HEK293 (cell line): ENCODE results near the gene ATP5ME.
"Not testable (repeated sequence)": the region's sequence is repeated elsewhere in the genome, so short reads cannot be mapped to it uniquely, and the experiment has no call there.

Experiments used
- CTCF ChIA-PET: fragments of 350-600 bp; formaldehyde crosslinking; extraction: SDS; loops from one replicate; lab custom pipeline; 2021; ENCODE audit warnings: antibody characterized with exemption; lab: Yijun Ruan, JAX
- POLR2A ChIA-PET: fragments of 300-600 bp; formaldehyde crosslinking; extraction: SDS; loops from one replicate; lab custom pipeline; 2020; ENCODE audit warnings: antibody characterized with exemption, inconsistent platforms; lab: Yijun Ruan, JAX
- H3K27ac ChIP-seq: fragments of 200-500 bp; sonication (Bioruptor generic); 2 replicates; pipeline ENCODE4 v1.5.1; 2014; ENCODE audit warnings: low read depth, low read length, control low read depth, inconsistent platforms; ENCODE audit errors: extremely low read depth
- H3K36me3 ChIP-seq, 2 experiments: fragments of 200-500 bp in 1 of 2; sonication (Bioruptor generic) in 1 of 2; 1 replicate in 1 of 2; 2 replicates in 1 of 2; pipeline ENCODE4 v1.5.1; 2014 to 2017; ENCODE audit warnings: inconsistent platforms in 2 of 2, low read length in 2 of 2; ENCODE audit not compliant: control insufficient read depth in 2 of 2, insufficient read depth in 1 of 2
- H3K4me1 ChIP-seq: fragments of 200-500 bp; sonication (Bioruptor generic); 2 replicates; pipeline ENCODE4 v1.5.1; 2014; ENCODE audit warnings: mild to moderate bottlenecking, low read length, inconsistent platforms; ENCODE audit not compliant: control insufficient read depth, insufficient read depth
- H3K4me3 ChIP-seq: 2 replicates; pipeline ENCODE4 v1.5.1; 2011; ENCODE audit warnings: low read depth, mild to moderate bottlenecking, control low read depth, low read length, moderate library complexity
- H3K9me3 ChIP-seq: fragments of 200-500 bp; sonication (Bioruptor generic); 2 replicates; pipeline ENCODE4 v1.5.1; 2014; ENCODE audit warnings: low read depth, low read length, inconsistent platforms; ENCODE audit not compliant: control insufficient read depth, insufficient read depth
- KLF16 ChIP-seq: fragments of 450-650 bp; formaldehyde crosslinking; IDR thresholded peaks from 2 replicates; pipeline ENCODE4 v1.5.1; 2017; ENCODE audit warnings: missing biosample characterization, missing genetic modification characterization
- MZF1 ChIP-seq: fragments of 450-650 bp; formaldehyde crosslinking; IDR thresholded peaks from 2 replicates; pipeline ENCODE4 v1.5.1; 2017; ENCODE audit warnings: missing biosample characterization, missing genetic modification characterization, borderline replicate concordance
- SALL2 ChIP-seq: fragments of 450-650 bp; formaldehyde crosslinking; IDR thresholded peaks from 2 replicates; pipeline ENCODE4 v1.5.0; 2017; ENCODE audit warnings: missing biosample characterization, mild to moderate bottlenecking, missing genetic modification characterization, borderline replicate concordance
- YY2 ChIP-seq: fragments of 450-650 bp; formaldehyde crosslinking; IDR thresholded peaks from 2 replicates; pipeline ENCODE4 v1.5.1; 2016; ENCODE audit warnings: missing biosample characterization, missing genetic modification characterization
- ZBTB1 ChIP-seq: fragments of 450-650 bp; formaldehyde crosslinking; IDR thresholded peaks from 2 replicates; pipeline ENCODE4 v1.5.1; 2016; ENCODE audit warnings: missing biosample characterization, missing genetic modification characterization
- ZBTB8A ChIP-seq: fragments of 450-650 bp; formaldehyde crosslinking; IDR thresholded peaks from 2 replicates; pipeline ENCODE4 v1.5.1; 2016; ENCODE audit warnings: missing biosample characterization, missing genetic modification characterization
- ZNF132 ChIP-seq: fragments of 450-650 bp; formaldehyde crosslinking; IDR thresholded peaks from 2 replicates; pipeline ENCODE4 v1.5.1; 2017; ENCODE audit warnings: missing biosample characterization, missing genetic modification characterization, borderline replicate concordance
- ZNF24 ChIP-seq: fragments of 450-650 bp; formaldehyde crosslinking; IDR thresholded peaks from 2 replicates; pipeline ENCODE4 v1.5.1; 2016; ENCODE audit warnings: missing biosample characterization, missing genetic modification characterization
- ZNF292 ChIP-seq: fragments of 450-650 bp; formaldehyde crosslinking; IDR thresholded peaks from 2 replicates; pipeline ENCODE4 v1.5.1; 2016; ENCODE audit warnings: low read depth, missing biosample characterization, missing genetic modification characterization, borderline replicate concordance
- ZNF341 ChIP-seq: fragments of 450-650 bp; formaldehyde crosslinking; IDR thresholded peaks from 2 replicates; pipeline ENCODE4; 2016; ENCODE audit warnings: low read depth, missing biosample characterization, missing genetic modification characterization
- ZNF555 ChIP-seq: fragments of 450-650 bp; formaldehyde crosslinking; conservative IDR thresholded peaks from 2 replicates; pipeline ENCODE4 v1.5.1; 2017; ENCODE audit warnings: missing biosample characterization, mild to moderate bottlenecking, missing genetic modification characterization, inconsistent platforms
- ZNF558 ChIP-seq: fragments of 450-650 bp; formaldehyde crosslinking; IDR thresholded peaks from 2 replicates; pipeline ENCODE4 v1.5.1; 2016; ENCODE audit warnings: missing biosample characterization, missing genetic modification characterization
- ZNF624 ChIP-seq: fragments of 450-650 bp; formaldehyde crosslinking; IDR thresholded peaks from 2 replicates; pipeline ENCODE4 v1.5.1; 2017; ENCODE audit warnings: missing biosample characterization, missing genetic modification characterization
- ZNF701 ChIP-seq: fragments of 450-650 bp; formaldehyde crosslinking; IDR thresholded peaks from 2 replicates; pipeline ENCODE4 v1.5.1; 2016; ENCODE audit warnings: missing biosample characterization, missing genetic modification characterization
- ZNF76 ChIP-seq: fragments of 450-650 bp; formaldehyde crosslinking; IDR thresholded peaks from 2 replicates; pipeline ENCODE4; 2016; ENCODE audit warnings: low read depth, missing biosample characterization, missing genetic modification characterization, borderline replicate concordance
- TF ChIP-seq, protein P1 (sequence below): fragments of 450-650 bp; formaldehyde crosslinking; IDR thresholded peaks from 2 replicates; pipeline ENCODE4; 2016; ENCODE audit warnings: missing biosample characterization, missing genetic modification characterization
- TF ChIP-seq, protein P2 (sequence below): fragments of 450-650 bp; formaldehyde crosslinking; IDR thresholded peaks from 2 replicates; pipeline ENCODE4 v1.5.1; 2016; ENCODE audit warnings: missing biosample characterization, missing genetic modification characterization
- TF ChIP-seq, protein P3 (sequence below): fragments of 450-650 bp; formaldehyde crosslinking; IDR thresholded peaks from 2 replicates; pipeline ENCODE4 v1.5.0; 2017; ENCODE audit warnings: missing biosample characterization, missing genetic modification characterization, borderline replicate concordance
- TF ChIP-seq, protein P4 (sequence below): fragments of 450-650 bp; formaldehyde crosslinking; IDR thresholded peaks from 2 replicates; pipeline ENCODE4 v1.5.1; 2017; ENCODE audit warnings: missing biosample characterization, missing genetic modification characterization
- TF ChIP-seq, protein P5 (sequence below): fragments of 450-650 bp; formaldehyde crosslinking; IDR thresholded peaks from 2 replicates; pipeline ENCODE4 v1.5.1; 2016; ENCODE audit warnings: missing biosample characterization, missing genetic modification characterization, borderline replicate concordance

Gene ATP5ME

DNA sequence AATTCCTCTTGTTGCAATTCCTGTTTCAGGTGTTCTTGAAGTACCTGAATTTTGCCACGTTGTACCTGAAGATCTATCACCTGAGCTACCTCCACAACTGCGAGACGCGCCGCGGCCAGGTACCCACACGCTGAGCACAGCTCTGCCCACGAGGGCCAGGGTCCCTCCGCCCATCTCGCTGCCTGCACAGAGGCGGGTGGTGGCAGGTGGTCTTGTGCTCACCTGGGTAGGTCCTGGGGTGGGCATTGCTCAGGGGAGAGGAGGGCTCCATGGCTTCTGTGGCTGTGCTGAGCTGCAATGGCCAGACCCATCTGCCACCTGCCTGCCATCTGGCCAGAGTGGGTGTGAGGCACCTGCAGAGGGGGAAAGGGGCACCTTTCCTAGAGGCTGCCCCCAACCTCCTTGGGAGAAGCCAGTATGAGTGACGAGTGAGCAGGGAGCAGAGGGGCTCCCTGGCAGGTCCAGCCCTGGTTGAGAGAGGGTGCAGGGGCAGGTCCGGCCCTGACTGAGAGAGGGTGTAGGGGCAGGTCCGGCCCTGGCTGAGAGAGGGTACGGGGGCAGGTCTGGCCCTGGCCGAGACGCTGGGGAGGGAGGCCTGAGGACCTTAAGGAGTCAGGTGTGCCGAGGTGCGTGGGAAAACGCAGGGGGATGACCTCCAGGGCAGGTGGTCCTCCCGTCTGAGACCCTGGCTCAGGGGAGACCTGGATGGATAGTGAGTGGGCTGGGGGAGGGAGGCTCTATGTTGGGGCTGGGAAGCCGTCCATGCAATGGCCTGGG lies 38.0 kb downstream of the ATP5ME start:
- Histone ChIP-seq H3K27ac (no peak overlapping the region), H3K4me1 (no peaks in the 10 kb centered on the region), H3K4me3 (no peak overlapping the region), H3K9me3 (no peaks in the 10 kb centered on the region), H3K36me3 (no peaks in the 10 kb centered on the region)
- ChIA-PET POLR2A (no interaction called here), CTCF (no interaction called here)
- TF ChIP-seq ZNF132: no peak
- TF ChIP-seq, protein P1, sequence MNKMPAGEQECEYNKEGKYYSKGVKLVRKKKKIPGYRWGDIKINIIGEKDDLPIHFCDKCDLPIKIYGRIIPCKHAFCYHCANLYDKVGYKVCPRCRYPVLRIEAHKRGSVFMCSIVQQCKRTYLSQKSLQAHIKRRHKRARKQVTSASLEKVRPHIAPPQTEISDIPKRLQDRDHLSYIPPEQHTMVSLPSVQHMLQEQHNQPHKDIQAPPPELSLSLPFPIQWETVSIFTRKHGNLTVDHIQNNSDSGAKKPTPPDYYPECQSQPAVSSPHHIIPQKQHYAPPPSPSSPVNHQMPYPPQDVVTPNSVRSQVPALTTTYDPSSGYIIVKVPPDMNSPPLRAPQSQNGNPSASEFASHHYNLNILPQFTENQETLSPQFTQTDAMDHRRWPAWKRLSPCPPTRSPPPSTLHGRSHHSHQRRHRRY (tag by site-specific recombination): no peak
- no peak for TF ChIP-seq ZNF558 (tag by site-specific recombination)
- TF ChIP-seq ZBTB8A (tag by site-specific recombination): no peak
- TF ChIP-seq SALL2 (tag by site-specific recombination): no peak
- TF ChIP-seq, protein P2, sequence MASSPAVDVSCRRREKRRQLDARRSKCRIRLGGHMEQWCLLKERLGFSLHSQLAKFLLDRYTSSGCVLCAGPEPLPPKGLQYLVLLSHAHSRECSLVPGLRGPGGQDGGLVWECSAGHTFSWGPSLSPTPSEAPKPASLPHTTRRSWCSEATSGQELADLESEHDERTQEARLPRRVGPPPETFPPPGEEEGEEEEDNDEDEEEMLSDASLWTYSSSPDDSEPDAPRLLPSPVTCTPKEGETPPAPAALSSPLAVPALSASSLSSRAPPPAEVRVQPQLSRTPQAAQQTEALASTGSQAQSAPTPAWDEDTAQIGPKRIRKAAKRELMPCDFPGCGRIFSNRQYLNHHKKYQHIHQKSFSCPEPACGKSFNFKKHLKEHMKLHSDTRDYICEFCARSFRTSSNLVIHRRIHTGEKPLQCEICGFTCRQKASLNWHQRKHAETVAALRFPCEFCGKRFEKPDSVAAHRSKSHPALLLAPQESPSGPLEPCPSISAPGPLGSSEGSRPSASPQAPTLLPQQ (tag by site-specific recombination): no peak
- no peak for TF ChIP-seq ZNF24 (tag by site-specific recombination)
- TF ChIP-seq, protein P3, sequence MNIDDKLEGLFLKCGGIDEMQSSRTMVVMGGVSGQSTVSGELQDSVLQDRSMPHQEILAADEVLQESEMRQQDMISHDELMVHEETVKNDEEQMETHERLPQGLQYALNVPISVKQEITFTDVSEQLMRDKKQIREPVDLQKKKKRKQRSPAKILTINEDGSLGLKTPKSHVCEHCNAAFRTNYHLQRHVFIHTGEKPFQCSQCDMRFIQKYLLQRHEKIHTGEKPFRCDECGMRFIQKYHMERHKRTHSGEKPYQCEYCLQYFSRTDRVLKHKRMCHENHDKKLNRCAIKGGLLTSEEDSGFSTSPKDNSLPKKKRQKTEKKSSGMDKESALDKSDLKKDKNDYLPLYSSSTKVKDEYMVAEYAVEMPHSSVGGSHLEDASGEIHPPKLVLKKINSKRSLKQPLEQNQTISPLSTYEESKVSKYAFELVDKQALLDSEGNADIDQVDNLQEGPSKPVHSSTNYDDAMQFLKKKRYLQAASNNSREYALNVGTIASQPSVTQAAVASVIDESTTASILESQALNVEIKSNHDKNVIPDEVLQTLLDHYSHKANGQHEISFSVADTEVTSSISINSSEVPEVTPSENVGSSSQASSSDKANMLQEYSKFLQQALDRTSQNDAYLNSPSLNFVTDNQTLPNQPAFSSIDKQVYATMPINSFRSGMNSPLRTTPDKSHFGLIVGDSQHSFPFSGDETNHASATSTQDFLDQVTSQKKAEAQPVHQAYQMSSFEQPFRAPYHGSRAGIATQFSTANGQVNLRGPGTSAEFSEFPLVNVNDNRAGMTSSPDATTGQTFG (tag by site-specific recombination): no peak
- TF ChIP-seq ZNF76 (tag by site-specific recombination): no peak
- no peak for TF ChIP-seq MZF1
- no peak for TF ChIP-seq ZNF341
- TF ChIP-seq ZNF292: no peak

DNA sequence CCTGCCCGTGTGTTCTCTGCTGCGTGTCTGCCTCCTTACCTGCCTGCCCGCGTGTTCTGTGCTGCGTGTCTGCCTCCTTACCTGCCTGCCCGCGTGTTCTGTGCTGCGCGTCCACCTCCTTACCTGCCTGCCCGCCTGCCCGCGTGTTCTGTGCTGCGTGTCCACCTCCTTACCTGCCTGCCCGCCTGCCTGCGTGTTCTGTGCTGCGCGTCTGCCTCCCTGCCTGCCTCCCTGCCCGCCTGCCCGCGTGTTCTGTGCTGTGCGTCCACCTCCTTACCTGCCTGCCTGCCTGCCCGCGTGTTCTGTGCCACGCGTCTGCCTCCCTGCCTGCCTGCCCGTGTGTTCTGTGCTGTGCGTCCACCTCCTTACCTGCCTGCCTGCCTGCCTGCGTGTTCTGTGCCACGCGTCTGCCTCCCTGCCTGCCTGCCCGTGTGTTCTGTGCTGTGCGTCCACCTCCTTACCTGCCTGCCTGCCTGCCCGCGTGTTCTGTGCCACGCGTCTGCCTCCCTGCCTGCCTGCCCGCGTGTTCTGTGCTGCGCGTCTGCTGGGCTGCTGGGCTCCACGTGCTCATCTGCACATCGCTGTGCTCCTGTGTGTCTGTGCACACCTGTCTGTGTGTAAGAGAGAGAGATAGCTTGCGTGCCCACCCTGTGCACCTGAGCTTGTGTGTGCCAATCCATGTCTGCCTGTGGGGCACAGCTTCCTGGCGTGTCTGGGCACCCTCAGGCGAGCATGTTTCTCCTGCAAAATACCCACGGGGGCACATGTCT lies 38.8 kb downstream of the ATP5ME start:
- H3K36me3 ChIP-seq, H3K4me1 ChIP-seq, CTCF ChIA-PET, H3K4me3 ChIP-seq, POLR2A ChIA-PET, H3K9me3 ChIP-seq, H3K27ac ChIP-seq: not testable (repeated sequence)

DNA sequence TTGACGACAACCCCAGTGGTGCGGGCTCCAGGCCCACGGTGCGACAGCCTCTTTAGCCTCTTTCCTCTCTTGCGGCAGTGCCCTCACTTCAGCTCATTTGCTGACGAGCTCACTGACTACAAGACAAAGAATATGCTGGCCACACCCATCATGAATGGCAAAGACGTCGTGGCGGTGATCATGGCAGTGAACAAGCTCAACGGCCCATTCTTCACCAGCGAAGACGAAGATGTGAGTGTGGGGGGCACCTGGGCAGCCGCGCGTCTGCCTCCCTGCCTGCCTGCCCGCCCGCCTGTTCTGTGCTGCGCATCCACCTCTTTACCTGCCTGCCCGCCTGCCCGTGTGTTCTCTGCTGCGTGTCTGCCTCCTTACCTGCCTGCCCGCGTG lies 39.5 kb downstream of the ATP5ME start:
- POLR2A ChIA-PET: no interaction called here
- Histone ChIP-seq H3K36me3 (no peaks in the 10 kb centered on the region), H3K4me3 (no peak overlapping the region), H3K9me3 (no peaks in the 10 kb centered on the region), H3K27ac (no peak overlapping the region), H3K4me1 (no peaks in the 10 kb centered on the region)
- CTCF ChIA-PET: no interaction called here
- TF ChIP-seq ZNF701 (tag by site-specific recombination): no peak
- TF ChIP-seq, protein P4, sequence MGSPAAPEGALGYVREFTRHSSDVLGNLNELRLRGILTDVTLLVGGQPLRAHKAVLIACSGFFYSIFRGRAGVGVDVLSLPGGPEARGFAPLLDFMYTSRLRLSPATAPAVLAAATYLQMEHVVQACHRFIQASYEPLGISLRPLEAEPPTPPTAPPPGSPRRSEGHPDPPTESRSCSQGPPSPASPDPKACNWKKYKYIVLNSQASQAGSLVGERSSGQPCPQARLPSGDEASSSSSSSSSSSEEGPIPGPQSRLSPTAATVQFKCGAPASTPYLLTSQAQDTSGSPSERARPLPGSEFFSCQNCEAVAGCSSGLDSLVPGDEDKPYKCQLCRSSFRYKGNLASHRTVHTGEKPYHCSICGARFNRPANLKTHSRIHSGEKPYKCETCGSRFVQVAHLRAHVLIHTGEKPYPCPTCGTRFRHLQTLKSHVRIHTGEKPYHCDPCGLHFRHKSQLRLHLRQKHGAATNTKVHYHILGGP (tag by site-specific recombination): no peak
- no peak for TF ChIP-seq KLF16 (tag by site-specific recombination)
- no peak for TF ChIP-seq SALL2 (tag by site-specific recombination)
- no peak for TF ChIP-seq ZBTB1
- TF ChIP-seq ZNF555 (tag by site-specific recombination): no peak
- TF ChIP-seq, protein P5, sequence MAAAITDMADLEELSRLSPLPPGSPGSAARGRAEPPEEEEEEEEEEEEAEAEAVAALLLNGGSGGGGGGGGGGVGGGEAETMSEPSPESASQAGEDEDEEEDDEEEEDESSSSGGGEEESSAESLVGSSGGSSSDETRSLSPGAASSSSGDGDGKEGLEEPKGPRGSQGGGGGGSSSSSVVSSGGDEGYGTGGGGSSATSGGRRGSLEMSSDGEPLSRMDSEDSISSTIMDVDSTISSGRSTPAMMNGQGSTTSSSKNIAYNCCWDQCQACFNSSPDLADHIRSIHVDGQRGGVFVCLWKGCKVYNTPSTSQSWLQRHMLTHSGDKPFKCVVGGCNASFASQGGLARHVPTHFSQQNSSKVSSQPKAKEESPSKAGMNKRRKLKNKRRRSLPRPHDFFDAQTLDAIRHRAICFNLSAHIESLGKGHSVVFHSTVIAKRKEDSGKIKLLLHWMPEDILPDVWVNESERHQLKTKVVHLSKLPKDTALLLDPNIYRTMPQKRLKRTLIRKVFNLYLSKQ: no peak
- TF ChIP-seq ZNF624 (tag by site-specific recombination): no peak
- no peak for TF ChIP-seq YY2 (tag by site-specific recombination)
